ENCODE measurements around the gene LRRC71. TPM values are rescaled to one million over a fixed set of nuclear protein-coding genes. Genes with fewer than 3 reads are reported as not detected.

The LRRC71 gene
- total and polyA plus RNA-seq, 3 donors from 2014 or later, result 17.5 to 49.2 (median 23.1) TPM

GRCh38 chr1:156933136-156933535 lies 12.7 kb downstream of the LRRC71 start:
- DNase-seq, result no peak
- no peaks in the 10 kb centered on the region for H3K36me3 ChIP-seq (ENCODE audit: low read depth, missing control alignments)
- no peaks in the 10 kb centered on the region for H3K4me1 ChIP-seq
- no peak for TF ChIP-seq POLR2A (IDR thresholded peaks at IDR 0.05)
- TF ChIP-seq CTCF (IDR thresholded peaks at IDR 0.05), result no peak
- no peak overlapping the region for H3K27ac ChIP-seq
- no peak overlapping the region for H3K4me3 ChIP-seq
- WGBS, 2 donors, result 64 to 69% methylated on average over 6 of the region's 6 CpGs
- H3K27me3 ChIP-seq, result no peaks in the 10 kb centered on the region
- H3K9me3 ChIP-seq, result no peaks in the 10 kb centered on the region
- intact Hi-C loops (cut with DNase I; ENCODE audit: low total_unique reads), result no loop called here

DNA sequence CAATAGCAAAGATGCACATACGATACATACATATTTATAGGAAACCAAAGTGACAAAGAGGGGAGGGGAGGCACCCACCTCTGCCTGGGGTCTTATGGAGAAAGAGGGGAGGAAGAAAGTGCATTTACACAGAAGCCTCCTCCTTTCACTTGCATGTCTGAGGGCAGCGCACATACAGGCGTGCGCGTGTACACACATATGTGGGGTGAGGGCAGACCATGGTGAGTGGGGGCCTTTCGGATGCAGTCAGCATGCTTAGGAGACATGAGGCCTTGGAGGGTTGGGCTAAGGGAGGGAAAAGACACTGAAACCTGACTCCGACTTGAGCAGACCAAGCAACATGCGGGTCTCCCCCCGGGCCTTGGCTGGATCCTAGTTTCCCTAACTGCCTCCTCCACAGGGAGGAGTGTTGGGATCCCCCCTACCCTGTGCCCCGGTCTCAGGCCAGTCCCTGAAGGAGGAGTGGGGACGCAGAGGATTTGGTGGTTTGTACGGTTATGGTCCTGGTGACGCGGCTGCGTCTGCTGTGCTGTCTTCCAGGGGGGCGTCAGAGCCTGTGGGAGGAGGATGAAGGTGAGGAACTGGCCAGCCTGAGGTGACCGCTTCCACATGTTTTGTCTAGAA lies 15.2 kb downstream of the LRRC71 start:
- no peaks in the 10 kb centered on the region for H3K4me1 ChIP-seq
- no peaks in the 10 kb centered on the region for H3K27me3 ChIP-seq
- no peak for TF ChIP-seq CTCF (IDR thresholded peaks at IDR 0.05)
- no peak for TF ChIP-seq POLR2A (IDR thresholded peaks at IDR 0.05)
- intact Hi-C loops (cut with DNase I; ENCODE audit: low total_unique reads), result no loop called here
- no peak for DNase-seq
- no peak overlapping the region for H3K4me3 ChIP-seq
- 85 to 86% methylated on average over 13 to 17 of the region's 17 CpGs for WGBS, 2 donors
- no peaks in the 10 kb centered on the region for H3K36me3 ChIP-seq (ENCODE audit: low read depth, missing control alignments)
- H3K27ac ChIP-seq, result no peak overlapping the region
- H3K9me3 ChIP-seq, result no peaks in the 10 kb centered on the region

DNA sequence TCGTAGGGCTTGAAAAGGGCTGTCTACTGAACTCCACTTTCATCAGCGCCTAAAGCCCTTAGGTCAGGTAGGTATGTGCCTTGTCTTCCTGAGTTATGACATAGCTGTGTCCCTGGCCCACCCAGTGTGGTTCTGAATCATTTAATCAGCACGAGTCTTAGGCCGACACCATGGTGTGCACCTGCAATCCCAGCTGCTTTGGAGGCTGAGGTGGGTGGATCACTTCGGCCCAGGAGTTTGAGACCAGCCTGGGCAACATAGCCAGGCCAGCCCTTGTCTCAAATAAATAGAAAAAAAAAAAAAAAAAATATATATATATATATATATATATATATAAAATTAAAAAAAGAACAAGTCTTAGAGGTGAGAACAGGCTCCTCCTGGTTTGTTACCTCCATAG lies 15.8 kb downstream of the LRRC71 start:
- no peak overlapping the region for H3K4me3 ChIP-seq
- no peaks in the 10 kb centered on the region for H3K36me3 ChIP-seq (ENCODE audit: low read depth, missing control alignments)
- no peaks in the 10 kb centered on the region for H3K4me1 ChIP-seq
- DNase-seq, result no peak
- H3K27me3 ChIP-seq, result no peaks in the 10 kb centered on the region
- no peaks in the 10 kb centered on the region for H3K9me3 ChIP-seq
- no peak overlapping the region for H3K27ac ChIP-seq
- intact Hi-C loops (cut with DNase I; ENCODE audit: low total_unique reads), result no loop called here
- no peak for TF ChIP-seq CTCF (IDR thresholded peaks at IDR 0.05)
- TF ChIP-seq POLR2A (IDR thresholded peaks at IDR 0.05), result no peak
- 93 to 96% methylated on average over 5 of the region's 5 CpGs for WGBS, 2 donors

- H3K4me3 ChIP-seq, result no peak overlapping the region
- H3K4me1 ChIP-seq, result no peaks in the 10 kb centered on the region
- no peaks in the 10 kb centered on the region for H3K27me3 ChIP-seq
- WGBS, 2 donors, result 81 to 86% methylated on average over 10 of the region's 10 CpGs
- intact Hi-C loops (cut with DNase I; ENCODE audit: low total_unique reads), result no loop called here
- H3K36me3 ChIP-seq (ENCODE audit: low read depth, missing control alignments), result no peaks in the 10 kb centered on the region
- H3K27ac ChIP-seq, result no peak overlapping the region
- no peaks in the 10 kb centered on the region for H3K9me3 ChIP-seq
- DNase-seq, result no peak
- TF ChIP-seq CTCF (IDR thresholded peaks at IDR 0.05) (no peak), POLR2A (IDR thresholded peaks at IDR 0.05) (no peak)
These were observed 16.3 kb downstream of the LRRC71 start for GRCh38 chr1:156936721-156937220.

DNA sequence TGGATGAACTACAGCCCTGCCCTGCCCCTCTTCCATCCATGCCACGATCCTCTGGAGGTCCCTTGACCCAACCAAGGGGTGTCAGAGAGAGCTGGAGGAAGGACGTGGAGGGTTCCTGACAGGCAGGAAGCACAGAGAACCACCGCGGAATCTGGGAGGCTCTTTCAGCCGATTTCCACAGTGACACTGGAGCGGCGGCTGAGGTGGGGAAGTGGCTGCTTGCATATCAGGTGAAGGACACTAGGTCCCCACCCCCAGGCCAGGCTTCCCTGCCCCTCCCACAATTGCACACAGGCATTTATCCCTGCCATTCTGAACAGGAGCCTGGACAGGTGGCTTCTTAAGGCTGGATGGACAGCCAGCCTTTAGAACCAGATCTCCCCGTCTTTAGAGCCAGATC lies 17.5 kb downstream of the LRRC71 start:
- Histone ChIP-seq H3K4me3 (no peak overlapping the region), H3K27ac (no peak overlapping the region), H3K36me3 (ENCODE audit: low read depth, missing control alignments) (no peaks in the 10 kb centered on the region), H3K9me3 (no peaks in the 10 kb centered on the region), H3K4me1 (no peaks in the 10 kb centered on the region), H3K27me3 (no peaks in the 10 kb centered on the region)
- TF ChIP-seq CTCF (IDR thresholded peaks at IDR 0.05), result no peak
- TF ChIP-seq POLR2A (IDR thresholded peaks at IDR 0.05), result no peak
- intact Hi-C loops (cut with DNase I; ENCODE audit: low total_unique reads), result no loop called here
- DNase-seq, result no peak
- WGBS, 2 donors, result 83 to 86% methylated on average over 8 of the region's 8 CpGs

All from testis (tissue), 3 donors.